D721Med (cell line): Measurements from ENCODE around the gene PPP3R1.

Experiments
- DNase-seq: peaks from one replicate; pipeline ENCODE4 v3.0.0; 2011; ENCODE audit warnings: low spot score; ENCODE audit not compliant: insufficient read length
- FAIRE-seq: peaks from 2 replicates; lab custom pipeline; 2011; peaks lifted over from hg19 to GRCh38; lab: Jason Lieb, UNC
- CTCF ChIP-seq: IDR thresholded peaks from 2 replicates; pipeline ENCODE4 v1.5.1; 2012; ENCODE audit warnings: mild to moderate bottlenecking, control low read depth; ENCODE audit not compliant: insufficient read depth; ENCODE audit errors: missing control alignments

Gene PPP3R1

GRCh38 chr2:68280348-68280747 is 28.0 kb upstream of the PPP3R1 start:
- TF ChIP-seq CTCF, result no peak
- DNase-seq, result no peak
- no peak for FAIRE-seq

GRCh38 chr2:68279691-68280090 is 27.4 kb upstream of the PPP3R1 start:
- DNase-seq (no peak), FAIRE-seq (no peak)
- no peak for TF ChIP-seq CTCF

GRCh38 chr2:68278169-68278568 is 25.8 kb upstream of the PPP3R1 start:
- FAIRE-seq, result no peak
- no peak for DNase-seq
- no peak for TF ChIP-seq CTCF

GRCh38 chr2:68274022-68274421 is 21.7 kb upstream of the PPP3R1 start:
- DNase-seq (no peak), FAIRE-seq (no peak)
- no peak for TF ChIP-seq CTCF

GRCh38 chr2:68272246-68272994 is 20.1 kb upstream of the PPP3R1 start:
- no peak for DNase-seq
- TF ChIP-seq CTCF, result no peak
- FAIRE-seq, result no peak

GRCh38 chr2:68266655-68267054 is 14.3 kb upstream of the PPP3R1 start:
- FAIRE-seq (no peak), DNase-seq (no peak)
- TF ChIP-seq CTCF, result no peak

GRCh38 chr2:68263632-68264031 is 11.3 kb upstream of the PPP3R1 start:
- DNase-seq (no peak), FAIRE-seq (no peak)
- TF ChIP-seq CTCF, result no peak
